AG04450 (cell line): ENCODE results near the gene IQGAP1. TPM values are rescaled to one million over a fixed set of nuclear protein-coding genes. Genes with fewer than 3 reads are reported as not detected.

Source experiments
- CTCF ChIA-PET: fragments of 300-600, 350-600 bp; formaldehyde crosslinking; extraction: SDS; loops from one replicate; lab custom pipeline; 2022; ENCODE audit warnings: antibody characterized with exemption, inconsistent platforms; lab: Charles Lee
- POLR2A ChIA-PET: fragments of 350-600 bp; formaldehyde crosslinking; extraction: SDS; loops from one replicate; lab custom pipeline; 2021; ENCODE audit warnings: antibody characterized with exemption, inconsistent platforms; lab: Yijun Ruan, JAX
- DNase-seq: peaks from one replicate; pipeline ENCODE4 v3.0.0-alpha.2; 2011; ENCODE audit warnings: low read depth, low spot score
- H3K27ac ChIP-seq: one replicate; pipeline ENCODE4 v1.5.1; 2012; ENCODE audit warnings: low read depth, low read length, control low read depth
- H3K27me3 ChIP-seq: one replicate; pipeline ENCODE4 v1.6.0; 2012; ENCODE audit warnings: low read length; ENCODE audit not compliant: control insufficient read depth, insufficient read depth
- H3K4me3 ChIP-seq: 2 replicates; pipeline ENCODE4 v1.5.1; 2011; ENCODE audit warnings: mild to moderate bottlenecking, low read depth, low read length, control low read depth
- H3K9me3 ChIP-seq: 2 replicates; pipeline ENCODE4 v1.5.1; 2012; ENCODE audit warnings: low read length; ENCODE audit not compliant: control insufficient read depth, insufficient read depth
- polyA plus RNA-seq: library from polyadenylated mRNA; depleted of rRNA; stranded (reverse); fragments of >200 nt; gene quantifications from 2 replicates; pipeline ENCODE4 v1.2.3, GENCODE V29; 2011
- TF ChIP-seq, protein P1 (sequence below): IDR thresholded peaks from 2 replicates; pipeline ENCODE4 v1.5.1; 2011; ENCODE audit warnings: low read depth, low read length, control low read depth, inconsistent platforms

The IQGAP1 gene
- polyA plus RNA-seq, 1 experiment, result 170 TPM

DNA sequence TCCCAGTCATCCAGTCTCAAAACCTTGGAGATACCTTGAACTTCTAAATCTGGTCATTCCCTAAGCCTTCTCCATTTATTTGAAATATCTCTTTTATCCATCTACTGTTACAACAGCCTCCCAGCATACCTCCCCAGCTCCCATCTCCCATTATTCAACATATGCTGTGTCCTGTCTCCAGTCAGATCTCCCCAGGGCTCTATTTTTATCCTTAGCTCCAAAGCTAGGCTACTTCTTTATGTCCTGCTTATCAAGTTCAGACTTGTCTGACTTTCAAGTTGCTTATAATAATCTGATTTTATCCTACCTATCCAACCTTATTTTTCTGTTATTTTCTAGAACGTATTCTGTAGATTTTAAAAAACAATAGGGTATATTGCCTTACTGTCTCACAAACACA, 44.2 kb downstream of the IQGAP1 start:
- DNase-seq, result no peak
- TF ChIP-seq, protein P1, sequence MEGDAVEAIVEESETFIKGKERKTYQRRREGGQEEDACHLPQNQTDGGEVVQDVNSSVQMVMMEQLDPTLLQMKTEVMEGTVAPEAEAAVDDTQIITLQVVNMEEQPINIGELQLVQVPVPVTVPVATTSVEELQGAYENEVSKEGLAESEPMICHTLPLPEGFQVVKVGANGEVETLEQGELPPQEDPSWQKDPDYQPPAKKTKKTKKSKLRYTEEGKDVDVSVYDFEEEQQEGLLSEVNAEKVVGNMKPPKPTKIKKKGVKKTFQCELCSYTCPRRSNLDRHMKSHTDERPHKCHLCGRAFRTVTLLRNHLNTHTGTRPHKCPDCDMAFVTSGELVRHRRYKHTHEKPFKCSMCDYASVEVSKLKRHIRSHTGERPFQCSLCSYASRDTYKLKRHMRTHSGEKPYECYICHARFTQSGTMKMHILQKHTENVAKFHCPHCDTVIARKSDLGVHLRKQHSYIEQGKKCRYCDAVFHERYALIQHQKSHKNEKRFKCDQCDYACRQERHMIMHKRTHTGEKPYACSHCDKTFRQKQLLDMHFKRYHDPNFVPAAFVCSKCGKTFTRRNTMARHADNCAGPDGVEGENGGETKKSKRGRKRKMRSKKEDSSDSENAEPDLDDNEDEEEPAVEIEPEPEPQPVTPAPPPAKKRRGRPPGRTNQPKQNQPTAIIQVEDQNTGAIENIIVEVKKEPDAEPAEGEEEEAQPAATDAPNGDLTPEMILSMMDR, result no peak
- ChIA-PET CTCF (interaction anchor here (1.2 kb wide), 1 partner anchor 113 kb away, joined by 4 read pairs; no protein-coding TSS in a partner anchor), POLR2A (no interaction called here)
- no peaks in the 10 kb centered on the region for H3K9me3 ChIP-seq
- H3K27ac ChIP-seq, result no peak overlapping the region
- no peak overlapping the region for H3K4me3 ChIP-seq
- H3K27me3 ChIP-seq, result no peaks in the 10 kb centered on the region

DNA sequence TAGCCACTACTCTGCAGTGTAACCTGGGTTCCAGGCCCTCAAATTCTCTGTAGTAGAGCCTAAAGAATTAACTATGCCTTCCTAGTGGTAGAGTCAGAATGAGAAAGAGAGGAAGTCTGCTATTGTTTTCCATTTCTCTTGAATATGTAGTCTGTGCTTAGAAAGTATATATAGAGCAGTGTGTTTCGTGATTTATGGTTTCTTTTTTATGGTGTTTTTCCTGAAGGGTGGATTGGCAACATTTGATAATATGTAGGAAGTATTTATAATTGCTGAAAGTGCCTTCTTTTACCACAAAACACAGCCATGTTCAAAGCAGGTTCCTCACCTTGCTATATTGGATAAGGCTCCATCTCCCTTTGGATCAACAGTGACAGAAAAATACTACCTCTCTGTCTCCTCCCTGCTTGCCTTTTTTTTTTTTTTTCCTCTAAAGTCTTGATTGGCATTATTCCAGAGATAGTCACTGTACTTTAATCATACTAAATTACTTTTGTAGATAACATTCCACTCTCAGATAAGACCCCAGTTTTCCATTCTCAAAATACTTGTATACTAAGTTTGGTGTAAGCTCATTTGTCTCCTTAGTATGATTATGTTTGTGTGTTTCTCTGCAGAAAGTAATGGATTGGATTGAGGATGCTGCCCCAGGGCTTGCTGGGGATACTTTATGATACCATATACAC, 47.8 kb downstream of the IQGAP1 start:
- ChIA-PET CTCF (interaction anchor here (1.5 kb wide), 1 partner anchor 116 kb away, joined by 4 read pairs; no protein-coding TSS in a partner anchor), POLR2A (interaction anchor here (0.7 kb wide), 1 partner anchor 12 kb away, joined by 5 read pairs; no protein-coding TSS in a partner anchor)
- no peaks in the 10 kb centered on the region for H3K27me3 ChIP-seq
- TF ChIP-seq, protein P1, result no peak
- no peaks in the 10 kb centered on the region for H3K9me3 ChIP-seq
- DNase-seq, result no peak
- no peak overlapping the region for H3K4me3 ChIP-seq
- H3K27ac ChIP-seq, result no peak overlapping the region

DNA sequence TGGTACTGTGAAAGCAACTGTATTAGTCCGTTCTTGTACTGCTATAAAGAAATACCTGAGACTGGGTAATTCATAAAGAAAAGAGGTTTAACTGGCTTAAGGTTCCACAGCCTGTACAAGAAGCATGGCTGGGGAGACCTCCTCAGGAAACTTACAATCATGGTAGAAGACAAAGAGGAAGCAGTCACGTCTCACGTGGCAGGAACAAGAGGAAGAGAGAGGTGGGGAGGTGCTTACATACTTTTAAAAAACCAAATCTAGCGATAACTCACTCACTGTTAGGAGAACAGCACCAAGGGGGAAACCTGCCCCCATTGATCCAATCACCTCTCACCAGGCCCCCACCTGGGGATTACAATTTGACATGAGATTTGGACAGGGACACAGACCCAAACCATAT, 48.9 kb downstream of the IQGAP1 start:
- ChIA-PET CTCF (interaction anchor here (1.5 kb wide), 1 partner anchor 117 kb away, joined by 4 read pairs; no protein-coding TSS in a partner anchor), POLR2A (no interaction called here)
- DNase-seq, result no peak
- H3K4me3 ChIP-seq, result no peak overlapping the region
- TF ChIP-seq, protein P1, result no peak
- H3K27me3 ChIP-seq, result no peaks in the 10 kb centered on the region
- H3K9me3 ChIP-seq, result no peaks in the 10 kb centered on the region
- H3K27ac ChIP-seq, result no peak overlapping the region

DNA sequence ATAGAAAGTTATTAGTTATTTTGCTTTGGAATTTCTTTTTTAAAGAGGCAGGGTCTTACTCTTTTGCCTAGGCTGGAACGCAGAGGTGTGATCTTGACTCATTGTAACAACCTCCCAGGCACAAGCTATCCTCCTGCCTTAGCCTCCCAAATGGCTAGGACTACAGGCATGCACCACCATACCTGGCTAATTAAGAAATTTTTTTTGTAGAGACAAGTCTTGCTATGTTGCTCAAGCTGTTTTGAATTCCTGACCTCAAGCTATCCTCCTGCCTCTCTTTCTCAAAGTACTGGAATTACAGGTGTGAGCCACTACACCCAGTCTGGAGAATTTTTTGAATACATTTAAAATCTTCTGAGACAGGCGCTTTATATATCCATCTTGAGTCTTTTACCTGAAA, 49.5 kb downstream of the IQGAP1 start:
- Histone ChIP-seq H3K27me3 (no peaks in the 10 kb centered on the region), H3K9me3 (no peaks in the 10 kb centered on the region), H3K27ac (no peak overlapping the region), H3K4me3 (no peak overlapping the region)
- CTCF ChIA-PET, result no interaction called here
- no peak for DNase-seq
- TF ChIP-seq, protein P1, result no peak
- POLR2A ChIA-PET, result no interaction called here

DNA sequence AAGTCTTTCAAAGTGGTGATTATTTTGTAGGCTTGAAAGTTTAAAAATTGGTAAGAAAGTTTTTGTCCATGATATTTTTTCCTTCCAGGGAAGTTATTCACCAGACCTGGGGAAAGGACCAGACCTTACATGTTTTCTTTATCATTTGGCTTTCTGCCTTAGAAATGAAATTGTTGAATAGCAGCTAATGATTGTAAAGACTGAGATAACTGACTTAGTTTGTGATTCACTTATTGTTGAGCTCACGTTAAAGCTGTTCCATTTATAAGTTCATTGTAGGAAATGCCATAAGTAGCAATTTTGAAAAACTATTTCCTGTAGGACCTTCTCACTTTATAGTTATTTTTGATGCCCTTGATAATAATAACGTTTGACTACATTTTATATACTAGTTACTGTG, 51.9 kb downstream of the IQGAP1 start:
- Histone ChIP-seq H3K27ac (no peak overlapping the region), H3K4me3 (no peak overlapping the region), H3K27me3 (no peaks in the 10 kb centered on the region), H3K9me3 (no peaks in the 10 kb centered on the region)
- TF ChIP-seq, protein P1, result no peak
- ChIA-PET POLR2A (no interaction called here), CTCF (interaction anchor here (0.7 to 1.2 kb wide), 4 partner anchors 42 to 173 kb away, joined by 4 to 7 read pairs (median 6); no protein-coding TSS in a partner anchor)
- DNase-seq, result no peak
